GM12874 (cell line): Measurements from ENCODE around the gene KRTAP5-6.

Experiments
- CTCF ChIP-seq: IDR thresholded peaks from 2 replicates; pipeline ENCODE4 v1.5.1; 2011; ENCODE audit warnings: low read depth, mild to moderate bottlenecking, control low read depth, low read length, moderate library complexity; ENCODE audit not compliant: insufficient read depth

The KRTAP5-6 gene

GRCh38 chr11:1699771-1700170, 2.8 kb downstream of the KRTAP5-6 start:
- TF ChIP-seq CTCF: no peak

- no peak for TF ChIP-seq CTCF
Measured at GRCh38 chr11:1701091-1701807, 4.3 kb downstream of the KRTAP5-6 start.

- TF ChIP-seq CTCF: no peak
Measured at GRCh38 chr11:1702506-1702905, 5.5 kb downstream of the KRTAP5-6 start.

GRCh38 chr11:1703146-1703545, 6.2 kb downstream of the KRTAP5-6 start:
- TF ChIP-seq CTCF: no peak

- TF ChIP-seq CTCF: no peak
Measured at GRCh38 chr11:1705126-1706052, 8.4 kb downstream of the KRTAP5-6 start.

GRCh38 chr11:1706634-1707400, 9.8 kb downstream of the KRTAP5-6 start:
- 0 out of 2 replicates have a peak, but pooled peaks have one; percentile 14 for TF ChIP-seq CTCF

- TF ChIP-seq CTCF: no peak
Measured at GRCh38 chr11:1707751-1708150, 10.8 kb downstream of the KRTAP5-6 start.
